Mucosa of gallbladder (tissue), 1 donor: Measurements from ENCODE around the gene CDK10. TPM values are rescaled to one million over a fixed set of nuclear protein-coding genes. Genes with fewer than 3 reads are reported as not detected.
"Not testable (repeated sequence)": the region's sequence is repeated elsewhere in the genome, so short reads cannot be mapped to it uniquely, and the experiment has no call there.

Experiments
- DNase-seq: peaks from one replicate; pipeline ENCODE4 v3.0.0-alpha.2; 2020; ENCODE audit warnings: low spot score
- total RNA-seq: library from RNA; stranded (reverse); gene quantifications from one replicate; pipeline ENCODE4 v1.2.1, GENCODE V29; 2021
- donor health status: DM: no; HTN: no; CAD: no.

The CDK10 gene
- total RNA-seq, 1 donor from 2014 or later, result 168 TPM

DNA sequence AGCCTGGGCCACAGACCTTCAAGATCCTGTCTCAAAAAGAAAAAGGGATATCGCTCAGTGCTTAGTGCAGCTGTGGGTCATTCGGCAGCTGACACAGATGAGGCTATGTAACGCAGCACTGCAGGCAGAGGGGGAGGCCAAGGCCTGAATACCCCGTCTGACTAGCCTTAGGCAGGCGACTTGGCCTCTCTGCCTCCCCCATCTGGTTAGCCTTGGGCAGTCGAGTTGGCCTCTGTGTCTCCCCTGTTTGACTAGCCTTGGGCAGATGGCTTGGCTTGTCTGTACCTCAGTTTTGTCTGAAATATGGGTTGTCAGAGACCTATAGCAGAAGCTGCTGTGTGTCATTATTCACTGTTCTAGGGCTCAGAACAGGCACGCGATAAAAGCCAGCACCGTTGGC lies 18.9 kb upstream of the CDK10 start:
- DNase-seq, result no peak

DNA sequence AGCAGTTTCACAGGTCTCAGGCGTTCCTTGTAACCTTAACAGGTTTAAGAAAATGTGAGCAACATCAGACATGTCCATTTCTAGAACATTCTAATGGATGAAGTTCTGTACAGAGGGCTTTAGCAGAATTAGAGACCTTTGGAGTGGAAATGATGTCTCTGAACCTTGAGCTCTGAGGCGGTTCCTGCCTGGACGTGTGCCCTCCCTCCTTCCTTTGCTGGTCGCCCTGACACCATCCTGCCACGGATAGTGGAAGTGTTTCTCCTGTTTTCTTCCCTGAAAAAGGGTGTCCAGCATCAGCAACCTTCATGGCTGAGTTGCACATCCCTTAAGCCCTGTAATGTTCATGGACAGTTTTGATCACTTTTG lies 17.7 kb upstream of the CDK10 start:
- no peak for DNase-seq

DNA sequence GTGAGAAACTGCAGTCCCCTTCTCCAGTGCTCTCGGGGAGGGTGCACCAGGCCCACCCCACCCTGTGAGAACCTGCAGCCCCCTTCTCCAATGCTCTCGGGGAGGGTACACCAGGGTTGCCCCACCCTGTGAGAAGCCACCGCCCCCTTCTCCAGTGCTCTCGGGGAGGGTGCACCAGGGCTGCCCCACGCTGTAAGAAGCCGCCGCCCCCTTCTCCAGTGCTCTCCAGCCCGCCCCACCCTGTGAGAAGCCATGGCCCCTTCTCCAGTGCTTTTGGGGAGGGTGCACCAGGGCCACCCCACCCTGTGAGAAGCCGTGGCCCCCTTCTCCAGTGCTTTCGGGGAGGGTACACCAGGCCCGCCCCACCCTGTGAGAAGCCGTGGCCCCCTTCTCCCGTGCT lies 16.7 kb upstream of the CDK10 start:
- DNase-seq, result no peak

DNA sequence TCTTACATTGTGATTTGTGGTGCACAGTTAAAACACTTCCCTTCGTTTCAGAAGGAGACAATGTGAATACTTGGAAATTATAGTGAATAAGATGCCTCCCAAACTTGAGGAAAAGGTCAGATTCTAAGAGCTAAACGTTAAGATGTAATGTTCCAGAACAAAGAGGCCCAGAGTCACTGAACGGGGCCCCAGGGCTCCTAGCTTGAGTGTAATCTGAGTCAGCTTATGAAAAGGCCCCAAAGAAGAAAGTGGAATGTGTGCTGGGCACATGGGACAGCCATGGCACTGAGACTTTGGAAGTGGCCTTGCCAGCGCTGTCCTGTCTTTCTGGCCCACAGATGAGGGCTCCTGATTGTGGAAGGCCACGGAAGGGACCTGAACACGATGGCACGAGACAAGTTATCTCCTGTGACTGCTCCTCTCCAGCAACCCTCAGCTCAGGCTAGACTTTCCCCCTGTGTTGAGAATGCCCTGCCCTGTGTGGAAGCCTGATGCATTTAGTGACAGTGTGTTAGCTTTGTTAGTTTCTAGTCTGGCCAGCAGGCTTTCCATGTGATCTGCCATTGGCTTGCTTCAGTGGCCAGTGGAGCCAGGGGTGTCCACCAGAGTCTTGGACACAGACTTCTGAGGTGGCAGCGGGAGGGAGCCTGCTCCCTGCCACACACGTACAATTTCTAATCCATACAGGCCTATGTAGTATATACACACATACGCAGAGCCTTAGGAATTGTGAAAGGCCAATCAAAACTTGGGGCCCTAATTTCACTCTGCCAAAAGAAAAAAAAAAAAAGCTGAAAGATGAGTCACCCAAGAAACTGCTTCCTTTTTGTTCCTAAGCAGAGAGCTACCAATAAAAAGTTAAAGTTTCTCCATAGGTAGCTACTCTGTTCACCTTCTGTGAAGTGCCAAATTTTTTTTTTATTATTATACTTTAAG lies 15.7 kb upstream of the CDK10 start:
- no peak for DNase-seq

DNA sequence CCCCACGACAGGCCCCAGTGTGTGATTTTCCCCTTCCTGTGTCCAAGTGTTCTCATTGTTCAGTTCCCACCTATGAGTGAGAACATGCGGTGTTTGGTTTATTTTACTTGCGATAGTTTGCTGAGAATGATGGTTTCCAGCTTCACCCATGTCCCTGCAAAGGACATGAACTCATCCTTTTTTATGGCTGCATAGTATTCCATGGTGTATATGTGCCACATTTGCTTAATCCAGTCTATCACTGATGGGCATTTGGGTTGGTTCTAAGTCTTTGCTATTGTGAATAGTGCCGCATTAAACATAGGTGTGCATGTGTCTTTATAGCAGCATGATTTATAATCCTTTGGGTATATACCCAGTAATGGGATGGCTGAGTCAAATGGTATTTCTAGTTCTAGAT lies 14.9 kb upstream of the CDK10 start:
- not testable (repeated sequence) for DNase-seq

DNA sequence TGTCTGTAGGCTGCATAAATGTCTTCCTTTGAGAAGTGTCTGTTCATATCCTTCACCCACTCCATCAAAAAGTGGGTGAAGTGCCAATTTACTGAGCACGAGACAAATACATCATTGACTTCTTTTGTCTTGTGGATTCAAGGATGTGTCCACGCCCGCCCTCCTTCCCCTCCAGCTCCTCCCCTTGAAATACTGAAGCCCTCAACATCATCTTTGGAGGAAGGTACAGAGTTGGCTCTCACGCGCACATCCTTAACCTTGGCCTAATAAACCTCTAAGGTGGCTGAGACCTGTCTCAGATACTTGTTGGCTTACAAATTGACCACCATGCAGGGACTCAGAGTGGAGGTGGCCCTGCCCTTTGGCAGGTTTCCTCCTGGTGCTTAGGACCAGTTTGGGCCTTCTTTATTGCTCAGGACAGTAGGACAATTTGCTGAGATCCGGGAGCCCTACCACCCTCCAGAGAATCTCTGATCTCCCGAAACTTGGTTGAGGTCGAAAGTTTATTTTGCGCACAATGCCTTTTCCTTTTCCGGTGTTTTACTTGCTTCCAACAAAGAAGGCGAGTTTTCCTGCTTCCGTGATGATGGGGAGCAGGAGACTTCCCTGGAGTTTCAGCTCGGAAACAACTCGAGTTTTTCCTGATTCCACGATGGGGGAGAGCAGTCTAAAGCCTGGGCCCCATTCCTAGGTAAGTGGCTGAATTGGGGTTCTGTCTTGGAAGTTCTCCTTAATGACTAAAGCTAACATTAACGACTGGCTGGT lies 14.1 kb upstream of the CDK10 start:
- DNase-seq, result no peak

DNA sequence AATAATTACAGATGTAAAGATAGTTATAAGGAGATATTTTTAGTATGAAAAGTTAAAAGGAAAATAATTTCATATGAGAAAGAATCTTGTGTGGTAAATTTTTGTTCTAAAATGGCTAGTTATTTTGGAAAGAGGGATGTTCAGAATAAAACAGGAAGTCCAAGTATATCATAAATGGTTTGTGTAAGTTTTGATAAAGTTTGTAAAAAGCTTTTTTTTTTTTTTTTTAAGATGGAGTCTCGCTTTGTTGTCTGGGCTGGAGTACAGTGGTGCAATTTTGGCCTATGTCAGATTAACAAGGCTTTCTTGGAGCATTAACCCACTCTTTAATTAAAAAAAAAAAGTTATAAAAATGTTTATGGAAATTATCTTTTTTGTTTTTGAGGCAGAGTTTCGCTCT lies 8.2 kb upstream of the CDK10 start:
- DNase-seq, result no peak

DNA sequence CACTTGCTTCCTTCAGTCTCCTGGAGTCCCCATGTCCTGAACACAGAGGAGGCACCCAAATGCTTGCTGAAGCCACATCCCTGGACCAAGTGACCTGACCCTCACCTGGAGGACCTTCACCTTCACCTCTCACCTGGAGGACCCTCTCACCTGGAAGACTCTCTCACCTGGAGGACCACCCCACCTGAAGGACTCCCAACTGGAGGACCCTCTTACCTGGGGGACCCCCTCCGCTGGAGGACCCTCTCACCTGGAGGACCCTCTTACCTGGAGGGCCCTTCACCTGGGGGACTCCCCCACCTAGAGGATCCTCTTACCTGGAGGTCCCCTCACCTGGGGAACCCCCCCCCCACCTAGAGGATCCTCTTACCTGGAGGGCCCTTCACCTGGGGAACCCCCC lies 573 bp upstream of the CDK10 start:
- DNase-seq, result no peak

DNA sequence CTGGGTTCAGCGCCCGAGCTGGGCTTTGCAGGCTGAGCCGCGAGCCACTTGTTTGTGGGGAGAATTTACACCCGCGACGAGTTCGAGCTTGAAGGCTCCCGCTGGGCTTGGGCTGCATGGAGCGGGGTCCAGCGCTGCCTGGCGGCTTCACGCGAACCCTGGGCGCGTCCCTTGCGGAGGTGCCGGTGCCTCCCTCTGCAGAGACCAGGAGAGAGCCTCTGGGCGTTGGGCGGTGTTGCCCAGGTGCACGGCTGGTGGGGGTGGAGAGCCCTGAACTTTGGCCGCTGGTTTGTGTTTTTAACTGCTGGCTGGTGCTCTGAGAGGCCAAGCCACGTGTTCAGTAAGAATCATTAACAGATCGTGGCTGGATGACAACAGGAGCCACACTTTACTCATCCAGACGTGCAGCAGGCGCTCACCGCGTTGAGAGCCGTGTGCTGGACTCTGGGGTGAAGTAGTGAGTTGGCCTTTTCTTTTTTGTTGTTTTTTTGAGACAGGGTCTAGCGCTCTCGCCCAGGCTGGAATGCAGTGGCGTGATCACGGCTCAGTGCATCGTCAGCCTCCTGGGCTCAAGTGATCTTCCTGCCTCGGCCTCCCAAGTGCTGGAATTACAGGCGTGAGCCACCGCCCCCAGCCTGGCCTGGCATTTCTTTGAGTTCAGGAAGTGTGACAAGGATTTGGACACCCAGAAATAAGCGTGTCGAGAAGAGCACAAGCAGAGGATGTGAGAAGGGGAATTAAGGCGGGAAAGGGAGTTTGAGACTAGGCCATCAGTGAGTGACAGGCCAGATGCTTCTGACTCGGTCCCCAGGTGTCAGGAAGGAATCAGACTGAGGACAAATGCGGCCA lies 827 bp downstream of the CDK10 start:
- DNase-seq, result peak; percentile 87

DNA sequence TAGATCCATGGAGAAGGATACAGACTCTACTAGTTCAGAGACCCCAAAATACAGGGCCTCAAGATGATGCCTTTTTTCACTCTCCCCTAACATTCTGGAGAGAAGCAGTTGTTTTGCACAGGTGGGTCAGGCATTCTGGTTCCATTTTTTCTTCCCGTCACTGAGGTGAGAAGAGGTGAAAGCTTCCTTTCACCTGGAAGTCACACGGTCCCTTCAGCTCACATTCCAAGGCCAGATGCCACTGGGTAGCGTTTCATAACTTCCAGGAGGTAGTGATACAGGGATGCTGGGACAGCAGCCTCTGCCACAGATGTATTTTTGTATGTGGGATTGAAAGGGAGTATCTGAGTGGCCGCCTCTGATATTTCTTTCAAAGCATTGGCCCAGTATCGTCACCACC lies 1.9 kb downstream of the CDK10 start:
- no peak for DNase-seq

DNA sequence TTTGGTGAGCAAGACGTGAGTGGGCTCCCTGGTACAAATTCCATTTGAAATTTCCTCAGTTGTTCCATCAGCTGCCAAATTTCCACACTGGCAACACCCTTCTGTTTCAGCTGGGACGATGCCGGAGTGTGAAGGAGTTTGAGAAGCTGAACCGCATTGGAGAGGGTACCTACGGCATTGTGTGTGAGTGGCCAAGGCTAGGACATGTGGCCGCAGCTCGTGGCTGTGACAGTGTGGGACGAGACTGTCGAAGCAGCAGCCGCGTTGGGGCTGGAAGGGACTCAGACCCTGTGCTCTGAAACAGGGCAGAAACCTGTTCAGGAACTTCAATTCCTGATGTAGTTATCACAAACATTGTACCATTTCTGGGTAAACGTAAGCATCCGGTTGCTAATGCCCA lies 2.7 kb downstream of the CDK10 start:
- no peak for DNase-seq

DNA sequence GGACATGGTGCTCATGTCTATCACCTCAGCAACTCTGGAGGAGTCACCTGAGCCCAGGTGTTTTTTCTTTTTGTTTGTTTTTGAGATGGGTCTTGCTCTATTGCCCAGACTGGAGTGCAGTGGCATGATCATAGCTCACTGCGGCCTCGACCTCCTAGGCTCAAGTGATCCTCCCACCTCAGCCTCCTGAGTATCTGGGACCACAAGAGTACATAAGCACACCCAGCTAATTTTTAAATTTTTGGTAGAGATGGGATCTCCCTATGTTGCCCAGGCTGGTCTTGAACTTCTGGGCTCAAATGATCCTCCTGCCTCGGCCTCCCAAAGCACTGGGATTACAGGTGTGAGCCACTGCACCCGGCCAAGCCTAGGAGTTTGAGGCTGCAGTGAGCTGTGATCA lies 3.1 kb downstream of the CDK10 start:
- not testable (repeated sequence) for DNase-seq

DNA sequence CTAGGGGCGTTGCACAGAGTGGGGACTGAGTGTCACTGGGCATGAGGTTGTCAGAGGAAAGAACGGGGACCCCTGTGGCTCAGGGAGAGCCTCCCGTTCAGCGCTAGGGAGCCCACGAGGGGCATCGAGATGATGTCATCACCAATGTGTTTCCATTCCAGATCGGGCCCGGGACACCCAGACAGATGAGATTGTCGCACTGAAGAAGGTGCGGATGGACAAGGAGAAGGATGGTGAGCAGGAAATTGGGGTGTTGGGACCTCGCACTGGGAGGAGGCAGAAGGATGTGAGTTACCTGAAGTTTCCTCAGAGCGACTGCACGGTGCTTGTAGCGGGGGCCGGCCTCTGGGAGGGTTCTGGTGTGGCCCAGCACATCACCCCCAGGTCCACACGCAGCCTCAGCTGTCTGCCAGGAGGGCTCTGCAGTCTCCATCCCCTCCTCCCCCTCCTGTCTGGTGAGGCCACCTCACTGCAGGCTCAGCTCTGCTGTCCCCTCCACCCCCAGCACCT lies 4.0 kb downstream of the CDK10 start:
- DNase-seq, result no peak

DNA sequence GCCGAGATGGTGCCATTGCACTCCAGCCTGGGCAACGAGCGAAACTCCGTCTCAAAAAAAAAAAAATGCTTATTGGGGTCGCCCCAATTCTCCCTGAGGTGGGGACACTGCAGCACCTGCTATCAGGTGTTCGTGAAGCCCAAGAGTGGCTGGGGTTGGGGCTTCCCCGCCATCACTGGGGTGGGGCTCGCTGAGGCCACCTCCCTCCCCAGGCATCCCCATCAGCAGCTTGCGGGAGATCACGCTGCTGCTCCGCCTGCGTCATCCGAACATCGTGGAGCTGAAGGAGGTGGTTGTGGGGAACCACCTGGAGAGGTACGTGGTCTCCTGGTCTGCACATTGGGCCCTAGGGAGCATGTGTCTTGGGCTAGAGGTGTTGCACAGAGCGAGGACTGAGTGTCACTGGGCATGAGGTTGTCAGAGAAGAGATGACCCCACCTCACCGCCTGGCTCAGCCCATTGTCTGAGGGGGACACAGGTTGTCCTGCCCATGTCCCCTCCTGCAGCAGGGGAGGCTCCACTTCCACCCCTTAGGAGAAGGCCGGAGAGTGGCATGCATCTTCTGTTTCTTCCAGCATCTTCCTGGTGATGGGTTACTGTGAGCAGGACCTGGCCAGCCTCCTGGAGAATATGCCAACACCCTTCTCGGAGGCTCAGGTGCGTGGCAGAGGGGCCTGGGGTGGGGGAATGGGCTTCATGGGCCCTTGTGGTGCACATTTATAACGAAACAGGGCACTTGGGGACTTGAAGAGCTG lies 4.9 kb downstream of the CDK10 start:
- DNase-seq, result no peak

DNA sequence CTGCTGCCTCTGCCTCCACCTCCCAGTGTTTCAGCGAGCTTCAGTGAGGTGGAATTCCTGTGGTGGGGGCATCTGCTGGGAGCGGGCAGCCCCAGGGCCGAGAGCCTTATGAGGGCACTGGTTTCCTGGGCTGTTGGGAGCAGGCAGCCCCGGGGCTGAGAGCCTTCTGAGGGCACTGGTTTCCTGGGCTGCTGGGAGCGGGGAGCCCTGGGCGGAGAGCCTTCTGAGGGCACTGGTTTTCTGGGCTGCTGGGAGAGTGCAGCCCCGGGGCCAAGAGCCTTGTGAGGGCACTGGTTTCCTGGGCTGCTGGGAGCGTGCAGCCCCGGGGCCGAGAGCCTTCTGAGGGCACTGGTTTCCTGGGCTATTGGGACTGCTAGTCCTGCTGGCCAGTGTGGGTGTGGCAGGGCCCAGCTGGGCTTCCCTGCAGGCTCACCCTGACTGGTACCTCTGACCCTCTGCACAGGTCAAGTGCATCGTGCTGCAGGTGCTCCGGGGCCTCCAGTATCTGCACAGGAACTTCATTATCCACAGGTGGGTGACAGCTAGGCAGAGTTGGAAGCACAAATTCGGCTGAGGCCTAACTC lies 5.6 kb downstream of the CDK10 start:
- no peak for DNase-seq

DNA sequence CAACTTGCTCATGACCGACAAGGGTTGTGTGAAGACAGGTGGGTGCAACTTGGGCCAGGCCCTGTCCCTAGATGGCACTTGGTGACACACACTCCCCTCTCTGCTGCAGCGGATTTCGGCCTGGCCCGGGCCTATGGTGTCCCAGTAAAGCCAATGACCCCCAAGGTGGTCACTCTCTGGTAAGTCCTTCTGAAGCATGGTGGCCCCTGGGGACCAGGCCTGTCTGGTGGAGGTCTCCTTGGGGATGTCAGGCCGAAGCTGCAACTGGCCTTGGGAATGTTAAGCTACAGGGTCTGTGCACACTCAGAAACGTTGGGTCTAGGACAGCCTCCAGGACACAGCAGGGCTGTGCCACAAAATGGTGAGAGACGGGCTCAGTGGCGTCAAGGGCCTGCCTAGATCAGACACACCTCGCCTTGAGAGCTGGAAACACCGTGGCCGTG lies 6.8 kb downstream of the CDK10 start:
- no peak for DNase-seq

DNA sequence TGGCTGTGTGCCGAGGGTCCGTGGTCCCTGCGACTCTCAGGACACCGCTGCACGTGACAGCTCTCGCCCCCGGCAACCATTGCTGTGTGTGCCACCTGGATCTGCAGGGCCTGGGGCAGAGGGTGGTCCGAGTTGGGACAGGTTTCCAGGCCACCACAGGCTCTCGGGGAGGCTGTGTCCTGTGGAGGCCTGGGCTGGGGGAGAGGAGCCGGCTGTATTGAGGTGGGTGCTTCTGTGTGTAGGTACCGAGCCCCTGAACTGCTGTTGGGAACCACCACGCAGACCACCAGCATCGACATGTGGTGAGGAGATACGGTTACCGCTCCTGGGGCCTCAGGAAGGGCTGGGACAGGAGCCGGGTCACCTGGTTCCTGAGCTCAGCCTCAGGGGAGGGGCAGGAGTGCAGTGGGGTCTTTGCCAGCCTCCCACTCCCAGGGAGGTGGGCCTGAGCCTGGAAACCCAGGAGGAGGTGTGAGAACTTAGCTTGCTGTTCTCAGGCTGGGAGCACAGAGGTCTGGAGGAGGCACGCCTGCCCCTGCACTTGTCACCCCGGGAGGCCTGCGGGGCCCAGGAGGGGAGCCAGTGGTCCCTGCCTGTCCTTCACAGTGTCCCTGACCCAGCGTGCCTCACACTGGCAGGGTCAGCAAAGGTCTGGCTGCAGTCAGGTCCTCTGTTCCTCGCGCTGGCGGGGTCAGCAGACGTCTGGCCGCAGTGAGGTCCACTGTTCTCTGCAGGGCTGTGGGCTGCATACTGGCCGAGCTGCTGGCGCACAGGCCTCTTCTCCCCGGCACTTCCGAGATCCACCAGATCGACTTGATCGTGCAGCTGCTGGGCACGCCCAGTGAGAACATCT lies 7.7 kb downstream of the CDK10 start:
- DNase-seq, result no peak

DNA sequence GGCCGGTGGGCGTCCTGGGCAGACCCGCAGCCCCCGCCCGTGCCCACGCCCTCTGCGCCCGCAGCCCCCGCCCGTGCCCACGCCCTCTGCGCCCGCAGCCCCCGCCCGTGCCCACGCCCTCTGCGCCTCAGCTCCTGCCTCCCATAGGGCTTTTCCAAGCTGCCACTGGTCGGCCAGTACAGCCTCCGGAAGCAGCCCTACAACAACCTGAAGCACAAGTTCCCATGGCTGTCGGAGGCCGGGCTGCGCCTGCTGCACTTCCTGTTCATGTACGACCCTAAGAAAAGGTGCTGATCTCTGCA lies 8.2 kb downstream of the CDK10 start:
- not testable (repeated sequence) for DNase-seq

DNA sequence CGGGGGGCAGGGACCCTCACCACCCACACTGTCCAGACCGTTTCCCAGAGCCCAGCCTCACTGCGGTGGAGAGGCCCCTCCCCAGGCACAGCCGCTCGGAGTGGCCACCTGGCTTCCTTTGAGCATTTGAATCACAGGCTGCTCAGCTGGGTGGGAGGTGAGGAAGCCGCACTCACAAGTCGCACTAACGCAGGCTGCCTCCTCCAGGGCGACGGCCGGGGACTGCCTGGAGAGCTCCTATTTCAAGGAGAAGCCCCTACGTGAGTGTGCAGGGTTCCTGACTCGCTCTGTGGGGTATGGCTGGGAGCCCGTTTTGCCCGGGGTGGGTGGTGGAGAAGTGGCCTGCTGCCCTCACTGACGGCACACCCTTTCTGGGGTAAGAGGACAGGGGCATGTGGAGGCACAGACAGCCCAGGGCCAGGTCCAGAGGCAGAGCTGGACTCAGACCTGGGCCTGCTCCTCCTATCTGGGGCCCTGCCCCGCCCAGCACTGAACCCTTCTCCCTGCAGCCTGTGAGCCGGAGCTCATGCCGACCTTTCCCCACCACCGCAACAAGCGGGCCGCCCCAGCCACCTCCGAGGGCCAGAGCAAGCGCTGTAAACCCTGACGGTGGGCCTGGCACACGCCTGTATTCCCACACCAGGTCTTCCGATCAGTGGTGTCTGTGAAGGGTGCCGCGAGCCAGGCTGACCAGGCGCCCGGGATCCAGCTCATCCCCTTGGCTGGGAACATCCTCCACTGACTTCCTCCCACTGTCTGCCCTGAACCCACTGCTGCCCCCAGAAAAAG lies 8.8 kb downstream of the CDK10 start:
- DNase-seq, result no peak
